Esophagus squamous epithelium (tissue), 5 donors: ENCODE measurements around the gene ISL2. TPM values are rescaled to one million over a fixed set of nuclear protein-coding genes. Genes with fewer than 3 reads are reported as not detected.
"Not testable (repeated sequence)": the region's sequence is repeated elsewhere in the genome, so short reads cannot be mapped to it uniquely, and the experiment has no call there.

Experiments used
- DNase-seq: peaks from one replicate; lab custom pipeline; 2025; lab: John Stamatoyannopoulos, UW
- H3K27ac ChIP-seq, 4 donors: fragments of 200-600 bp; sonication (generic); one replicate each; pipeline ENCODE4 v1.5.1; 2016 to 2019; ENCODE audit warnings: mild to moderate bottlenecking in 1 of 4
- H3K27me3 ChIP-seq, 4 donors: fragments of 200-600 bp; sonication (generic); 1 replicate in 3 of 4; 2 replicates in 1 of 4; pipeline versions ENCODE4 v1.5.1 to v1.6.0; 2017 to 2021; ENCODE audit warnings: antibody characterized with exemption in 1 of 4
- H3K36me3 ChIP-seq, 3 donors: fragments of 200-600 bp; sonication (generic); one replicate each; pipeline ENCODE4 v1.5.1; 2016 to 2019
- H3K4me1 ChIP-seq, 3 donors: fragments of 200-600 bp; sonication (generic); one replicate each; pipeline ENCODE4 v1.5.1; 2017 to 2019
- H3K4me3 ChIP-seq, 4 donors: fragments of 200-600 bp; sonication (generic); 1 replicate in 3 of 4; 2 replicates in 1 of 4; pipeline ENCODE4 v1.5.1; 2016 to 2019; ENCODE audit warnings: mild to moderate bottlenecking in 2 of 4, moderate library complexity in 1 of 4
- H3K9me3 ChIP-seq, 3 donors: fragments of 200-600 bp; sonication (generic); one replicate each; pipeline ENCODE4 v1.5.1; 2016 to 2019
- POLR2A ChIP-seq, 4 donors: fragments of 450-650 bp; IDR thresholded peaks; one replicate each; pipeline ENCODE4 v1.6.1; 2017; ENCODE audit warnings: antibody characterized with exemption in 4 of 4, mild to moderate bottlenecking in 4 of 4, moderate library complexity in 3 of 4
- WGBS, 2 donors: methylation state at CpG; one replicate each; pipeline ENCODE4 v1.1.5; 2018; 5-methylcytosine and 5-hydroxymethylcytosine counted together
- intact Hi-C: fragments of 100-400 bp; cut with DNase I; formaldehyde crosslinking; loops from one replicate; pipeline ENCODE4 v1.15.0; 2022
- total RNA-seq, 4 donors: library from RNA; depleted of rRNA; stranded (reverse); fragments of >200 nt; gene quantifications; one replicate each; pipeline ENCODE4 v1.1.0, GENCODE V29; 2016
- TF ChIP-seq, protein P1 (sequence below), 6 experiments: fragments of 450-650 bp in 4 of 6; fragments of 200-600 bp in 2 of 6; sonication (generic) in 2 of 6; IDR thresholded peaks; one replicate each; pipeline ENCODE4 v1.5.1; 2016 to 2019; ENCODE audit warnings: antibody characterized with exemption in 6 of 6, mild to moderate bottlenecking in 4 of 6, moderate library complexity in 4 of 6
- donor health status: DM: yes; HTN: yes; CAD: no.

Gene ISL2
- under 1 TPM in 3 of 4 donors, not detected in 1; 0.22 to 0.95 (median 0.70) TPM for total RNA-seq

DNA sequence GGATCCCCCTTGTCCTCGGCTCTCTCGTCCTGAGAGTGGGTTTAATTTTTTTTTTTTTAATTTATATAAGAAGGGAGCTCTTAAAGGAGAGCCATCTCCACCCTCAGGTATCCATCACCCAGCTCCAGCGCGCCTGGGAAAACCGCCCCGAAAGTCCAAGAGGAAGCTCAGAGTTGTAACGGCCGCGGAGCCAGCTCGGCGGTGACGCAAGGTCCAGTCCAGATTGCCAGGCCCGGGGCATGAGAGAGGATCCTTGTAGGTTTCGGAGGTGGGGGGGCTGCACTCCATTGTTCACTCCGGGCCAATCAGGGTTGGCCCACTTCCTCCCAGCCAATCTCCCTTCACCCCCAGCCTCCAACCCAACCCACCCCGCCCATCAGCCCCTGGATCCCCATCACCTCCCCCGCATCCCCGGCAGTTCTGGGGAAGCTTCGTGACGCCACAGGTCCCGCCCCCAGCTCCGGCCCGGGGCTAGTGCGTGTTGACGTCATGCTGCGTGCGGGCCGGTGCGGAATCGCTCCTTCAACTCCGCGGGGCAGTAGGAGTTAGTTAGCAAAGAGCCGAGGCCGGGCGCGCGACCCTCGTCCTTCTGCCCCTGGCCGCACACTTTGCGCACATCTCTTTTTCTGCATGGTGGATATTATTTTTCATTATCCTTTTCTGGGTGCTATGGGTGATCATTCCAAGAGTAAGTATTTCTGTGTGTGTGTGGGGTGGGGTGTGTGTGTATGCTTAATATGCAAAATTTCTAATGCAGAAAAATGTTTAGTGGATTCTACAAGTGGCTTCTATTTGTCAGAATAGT, at the start of gene ISL2:
Gene ISL2, plus strand, starts transcription at position 520 of the 805 bp plus-strand sequence. Its CDS starts 111 bp downstream, at position 631.
- intact Hi-C loops, result no loop called here
- peaks cover 37 to 66% (median 41%) of the 10 kb centered on the region in 3 donors for H3K4me1 ChIP-seq
- H3K27ac ChIP-seq, result peak within 1 kb of the TSS; percentile 4 to 75 (median 52)
- no peaks in the 10 kb centered on the region for H3K36me3 ChIP-seq
- peak in 1 of 4 donors; percentile 53 for TF ChIP-seq POLR2A (IDR thresholded peaks at IDR 0.05)
- TF ChIP-seq, protein P1, sequence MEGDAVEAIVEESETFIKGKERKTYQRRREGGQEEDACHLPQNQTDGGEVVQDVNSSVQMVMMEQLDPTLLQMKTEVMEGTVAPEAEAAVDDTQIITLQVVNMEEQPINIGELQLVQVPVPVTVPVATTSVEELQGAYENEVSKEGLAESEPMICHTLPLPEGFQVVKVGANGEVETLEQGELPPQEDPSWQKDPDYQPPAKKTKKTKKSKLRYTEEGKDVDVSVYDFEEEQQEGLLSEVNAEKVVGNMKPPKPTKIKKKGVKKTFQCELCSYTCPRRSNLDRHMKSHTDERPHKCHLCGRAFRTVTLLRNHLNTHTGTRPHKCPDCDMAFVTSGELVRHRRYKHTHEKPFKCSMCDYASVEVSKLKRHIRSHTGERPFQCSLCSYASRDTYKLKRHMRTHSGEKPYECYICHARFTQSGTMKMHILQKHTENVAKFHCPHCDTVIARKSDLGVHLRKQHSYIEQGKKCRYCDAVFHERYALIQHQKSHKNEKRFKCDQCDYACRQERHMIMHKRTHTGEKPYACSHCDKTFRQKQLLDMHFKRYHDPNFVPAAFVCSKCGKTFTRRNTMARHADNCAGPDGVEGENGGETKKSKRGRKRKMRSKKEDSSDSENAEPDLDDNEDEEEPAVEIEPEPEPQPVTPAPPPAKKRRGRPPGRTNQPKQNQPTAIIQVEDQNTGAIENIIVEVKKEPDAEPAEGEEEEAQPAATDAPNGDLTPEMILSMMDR (IDR thresholded peaks at IDR 0.05), result no peak
- peak within 1 kb of the TSS; percentile 11 to 66 (median 41) for H3K4me3 ChIP-seq
- 9 to 12% methylated on average over 22 to 35 of the region's 40 CpGs for WGBS, 2 donors
- H3K27me3 ChIP-seq, result peaks cover 15 to 92% (median 46%) of the 10 kb centered on the region in 4 donors
- H3K9me3 ChIP-seq, result no peaks in the 10 kb centered on the region
- DNase-seq, result peak; percentile 23

DNA sequence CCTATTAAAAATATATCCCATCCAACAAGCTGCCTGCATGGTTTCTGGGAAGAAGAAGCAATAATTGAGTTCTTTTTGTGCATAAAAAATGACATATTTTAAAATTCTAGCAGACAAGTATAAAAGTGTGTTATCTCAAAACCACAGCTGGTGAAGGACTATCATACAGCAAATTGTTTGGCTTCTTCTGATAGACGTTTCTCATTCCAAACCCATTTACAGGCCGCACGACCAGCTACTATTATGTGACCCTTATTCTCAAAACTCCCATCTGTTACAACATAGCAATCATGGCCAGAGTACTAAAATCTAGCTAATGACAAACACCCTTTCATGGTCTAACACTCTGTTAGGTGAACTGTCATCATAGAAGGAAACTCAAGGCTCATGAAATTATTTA, 47.0 kb upstream of the ISL2 start:
- TF ChIP-seq POLR2A (IDR thresholded peaks at IDR 0.05), result no peak
- TF ChIP-seq, protein P1 (IDR thresholded peaks at IDR 0.05), result no peak
- Histone ChIP-seq H3K9me3 (no peaks in the 10 kb centered on the region), H3K27ac (no peak overlapping the region), H3K4me3 (no peak overlapping the region), H3K36me3 (peaks cover 0 to 70% (median 4%) of the 10 kb centered on the region in 3 donors), H3K4me1 (peaks cover 0 to 14% (median 0%) of the 10 kb centered on the region in 3 donors), H3K27me3 (no peaks in the 10 kb centered on the region)
- DNase-seq, result no peak
- 74 to 88% methylated on average over 3 of the region's 3 CpGs for WGBS, 2 donors
- intact Hi-C loops, result no loop called here

DNA sequence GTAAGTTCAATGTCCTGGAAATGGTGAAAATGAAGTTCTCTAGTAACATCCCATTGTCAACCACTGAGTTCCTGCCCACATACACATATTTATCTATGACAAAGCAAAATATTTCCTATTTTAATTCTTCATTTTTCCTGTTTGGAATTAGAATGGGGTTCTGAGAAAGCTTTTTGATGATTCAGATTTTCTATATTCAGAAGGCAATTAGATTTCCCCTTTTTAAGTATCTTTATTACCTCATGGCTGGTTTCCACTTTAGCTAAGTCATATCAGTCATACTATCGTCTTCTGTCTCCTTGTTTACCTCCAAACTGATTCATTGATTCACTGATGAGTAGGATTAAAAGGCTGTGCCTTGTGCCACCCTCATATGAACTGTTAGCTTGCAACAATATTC, 43.2 kb upstream of the ISL2 start:
- WGBS, 2 donors, result 13% methylated on average over 1 of the region's 1 CpG
- H3K4me3 ChIP-seq, result no peak overlapping the region
- peaks cover 0 to 32% (median 0%) of the 10 kb centered on the region in 3 donors for H3K36me3 ChIP-seq
- H3K27me3 ChIP-seq, result no peaks in the 10 kb centered on the region
- no peaks in the 10 kb centered on the region for H3K9me3 ChIP-seq
- no peak overlapping the region for H3K27ac ChIP-seq
- peaks cover 0 to 20% (median 0%) of the 10 kb centered on the region in 3 donors for H3K4me1 ChIP-seq
- intact Hi-C loops, result no loop called here
- no peak for DNase-seq
- TF ChIP-seq, protein P1 (IDR thresholded peaks at IDR 0.05), result no peak
- TF ChIP-seq POLR2A (IDR thresholded peaks at IDR 0.05), result no peak

DNA sequence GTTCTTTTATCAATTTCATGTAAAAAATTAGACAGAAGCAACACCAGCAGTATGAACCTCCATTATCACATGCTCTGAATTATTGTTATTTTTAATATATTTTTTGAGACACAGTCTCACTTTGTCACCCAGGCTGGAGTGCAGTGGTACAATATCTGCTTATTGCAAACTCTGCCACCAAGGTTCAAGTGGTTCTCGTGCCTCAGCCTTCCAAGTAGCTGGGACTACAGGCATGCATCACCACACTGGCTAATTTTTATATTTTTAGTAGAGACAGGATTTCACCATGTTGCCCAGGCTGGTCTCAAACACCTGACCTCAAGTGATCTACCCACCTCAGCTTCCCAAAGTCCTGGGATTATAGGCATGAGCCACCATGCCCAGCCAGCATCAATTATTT, 42.1 kb upstream of the ISL2 start:
- H3K9me3 ChIP-seq, DNase-seq, H3K4me3 ChIP-seq, H3K27ac ChIP-seq, intact Hi-C loops, H3K27me3 ChIP-seq: not testable (repeated sequence)
- 94 to 100% methylated on average over 1 of the region's 1 CpG for WGBS, 2 donors
- peaks cover 0 to 24% (median 0%) of the 10 kb centered on the region in 3 donors for H3K36me3 ChIP-seq
- peaks cover 0 to 31% (median 0%) of the 10 kb centered on the region in 3 donors for H3K4me1 ChIP-seq

DNA sequence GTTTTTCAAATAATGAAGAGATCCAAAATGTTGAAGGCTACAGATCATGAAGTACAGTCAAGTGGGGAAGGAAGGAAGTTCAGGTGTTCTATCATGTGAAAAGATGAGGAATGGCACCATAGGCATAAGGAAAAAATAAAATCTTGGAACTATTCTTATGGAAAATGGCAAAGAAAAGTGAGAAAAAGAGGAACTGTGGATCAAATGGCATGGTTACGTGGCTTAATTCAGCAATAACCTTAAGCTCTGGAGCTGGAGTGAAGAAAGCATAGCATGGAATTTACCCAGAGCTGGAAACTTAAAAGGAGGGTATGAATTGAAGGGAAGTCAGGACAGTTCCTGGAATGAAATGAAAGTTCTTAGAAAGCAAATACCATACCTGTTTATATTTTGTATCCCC, 39.7 kb upstream of the ISL2 start:
- peaks cover 0 to 5% (median 0%) of the 10 kb centered on the region in 3 donors for H3K36me3 ChIP-seq
- intact Hi-C loops, result no loop called here
- TF ChIP-seq, protein P1 (IDR thresholded peaks at IDR 0.05), result no peak
- TF ChIP-seq POLR2A (IDR thresholded peaks at IDR 0.05), result no peak
- no peaks in the 10 kb centered on the region for H3K9me3 ChIP-seq
- H3K27ac ChIP-seq, result no peak overlapping the region
- no peak overlapping the region for H3K4me3 ChIP-seq
- 91 to 97% methylated on average over 1 of the region's 1 CpG for WGBS, 2 donors
- H3K27me3 ChIP-seq, result no peaks in the 10 kb centered on the region
- no peak for DNase-seq
- H3K4me1 ChIP-seq, result peaks cover 0 to 31% (median 3%) of the 10 kb centered on the region in 3 donors

DNA sequence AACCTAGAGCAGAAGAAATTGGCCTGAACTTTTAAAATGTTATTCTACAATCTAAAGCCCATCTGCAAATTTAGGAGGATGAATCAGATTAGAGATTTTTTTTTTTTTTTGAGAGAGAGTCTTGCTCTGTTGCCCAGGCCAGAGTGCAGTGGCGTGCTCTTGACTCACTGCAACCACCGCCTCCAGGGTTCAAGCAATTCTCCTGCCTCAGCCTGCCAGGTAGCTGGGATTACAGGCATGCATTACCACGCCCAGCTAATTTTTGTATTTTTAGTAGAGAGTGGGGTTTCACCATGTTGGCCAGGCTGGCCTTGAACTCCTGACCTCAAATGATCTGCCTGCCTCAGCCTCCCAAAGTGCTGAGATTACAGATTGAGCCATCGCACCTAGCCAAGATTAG, 38.6 kb upstream of the ISL2 start:
- H3K27ac ChIP-seq, H3K36me3 ChIP-seq, H3K27me3 ChIP-seq, DNase-seq, intact Hi-C loops, H3K4me3 ChIP-seq, H3K9me3 ChIP-seq: not testable (repeated sequence)
- peaks cover 0 to 31% (median 3%) of the 10 kb centered on the region in 3 donors for H3K4me1 ChIP-seq
- WGBS, 2 donors, result 76 to 80% methylated on average over 4 of the region's 4 CpGs
